Duodenal mucosa (tissue), 2 donors: Measurements from ENCODE around the gene MRPS22.
A peak's percentile ranks its signal among the peaks of the same experiment; 100 is the strongest.
"Not testable (repeated sequence)": the region's sequence is repeated elsewhere in the genome, so short reads cannot be mapped to it uniquely, and the experiment has no call there.

Source experiments
- H3K27ac ChIP-seq: one replicate; pipeline ENCODE4 v1.7.0; 2013; ENCODE audit warnings: low read depth, low read length
- H3K27me3 ChIP-seq, 2 donors: one replicate each; pipeline ENCODE4 v1.7.0; 2013; ENCODE audit warnings: low read length in 2 of 2, control low read depth in 1 of 2; ENCODE audit not compliant: insufficient read depth in 2 of 2, control insufficient read depth in 1 of 2
- H3K36me3 ChIP-seq, 2 donors: one replicate each; pipeline ENCODE4 v1.7.0; 2013; ENCODE audit warnings: low read length in 2 of 2, control low read depth in 1 of 2; ENCODE audit not compliant: insufficient read depth in 2 of 2, control insufficient read depth in 1 of 2
- H3K4me1 ChIP-seq, 2 donors: one replicate each; pipeline ENCODE4 v1.7.0; 2013; ENCODE audit warnings: low read length in 2 of 2, control low read depth in 1 of 2; ENCODE audit not compliant: insufficient read depth in 2 of 2, control insufficient read depth in 1 of 2
- H3K4me3 ChIP-seq, 2 donors: one replicate each; pipeline ENCODE4 v1.7.0; 2013; ENCODE audit warnings: low read length in 2 of 2, low read depth in 1 of 2
- H3K9ac ChIP-seq, 2 donors: one replicate each; pipeline ENCODE4 v1.7.0; 2013; ENCODE audit warnings: low read length in 2 of 2, low read depth in 1 of 2
- H3K9me3 ChIP-seq, 2 donors: one replicate each; pipeline ENCODE4 v1.7.0; 2013; ENCODE audit warnings: low read length in 2 of 2, control low read depth in 1 of 2; ENCODE audit not compliant: control insufficient read depth in 1 of 2

MRPS22 gene

GRCh38 chr3:139329364-139329850, 14.4 kb upstream of the MRPS22 start:
- Histone ChIP-seq H3K36me3 (no peaks in the 10 kb centered on the region), H3K9ac (no peak overlapping the region), H3K9me3 (no peaks in the 10 kb centered on the region), H3K4me1 (peaks cover 4 to 7% of the 10 kb centered on the region in 2 donors), H3K27me3 (peaks cover 7 to 14% of the 10 kb centered on the region in 2 donors), H3K27ac (no peak overlapping the region), H3K4me3 (peak overlapping the region in 1 of 2 donors; percentile 43)

DNA sequence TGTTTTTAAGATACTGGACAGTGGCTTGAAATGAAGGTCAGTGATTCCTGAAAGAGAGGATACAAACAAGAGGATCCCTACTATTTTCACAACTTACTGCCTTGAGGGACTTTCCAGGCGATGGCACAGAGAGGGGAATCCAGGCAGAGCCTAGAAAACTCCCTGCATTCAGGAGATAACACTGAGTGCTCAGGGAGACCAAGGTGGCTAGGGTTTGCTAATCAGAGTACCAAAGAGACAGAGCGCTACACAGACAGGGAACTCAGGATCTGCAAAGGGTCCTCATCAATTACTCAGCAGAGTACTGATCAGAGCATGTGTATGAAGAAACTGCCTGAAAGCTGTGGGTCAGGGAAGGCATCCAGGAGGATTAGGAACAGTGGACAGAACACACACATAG, 11.7 kb upstream of the MRPS22 start:
- no peak overlapping the region for H3K4me3 ChIP-seq
- H3K9me3 ChIP-seq = no peaks in the 10 kb centered on the region
- peaks cover 7 to 14% of the 10 kb centered on the region in 2 donors for H3K27me3 ChIP-seq

GRCh38 chr3:139334675-139335074, 9.1 kb upstream of the MRPS22 start:
- not testable (repeated sequence) for H3K27ac ChIP-seq, H3K9ac ChIP-seq, H3K4me3 ChIP-seq, H3K36me3 ChIP-seq, H3K4me1 ChIP-seq, H3K9me3 ChIP-seq
- peaks cover 7 to 11% of the 10 kb centered on the region in 2 donors for H3K27me3 ChIP-seq

More for the DNA sequence above, 11.7 kb upstream of the MRPS22 start:
- no peak overlapping the region for H3K9ac ChIP-seq
- no peaks in the 10 kb centered on the region for H3K36me3 ChIP-seq
- H3K27ac ChIP-seq = no peak overlapping the region
- H3K4me1 ChIP-seq = peaks cover 4 to 7% of the 10 kb centered on the region in 2 donors

DNA sequence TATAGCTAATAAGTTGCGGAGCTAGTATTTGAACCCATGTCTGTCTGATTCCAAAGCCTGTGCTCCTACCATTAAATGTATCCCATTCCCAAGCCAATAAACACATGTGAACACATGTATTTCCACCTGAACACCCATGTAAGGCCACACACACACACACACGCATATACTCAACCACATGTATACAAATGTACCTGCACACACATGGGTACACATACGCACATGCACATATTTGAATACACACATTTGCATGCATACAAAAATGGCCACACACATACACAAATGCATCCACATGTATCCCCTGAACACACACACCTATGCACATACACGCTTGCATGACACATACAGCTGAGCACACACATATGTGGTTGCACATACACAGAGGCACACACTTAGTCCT, 5.4 kb upstream of the MRPS22 start:
- H3K9ac ChIP-seq = no peak overlapping the region
- H3K27me3 ChIP-seq = no peaks in the 10 kb centered on the region
- no peaks in the 10 kb centered on the region for H3K9me3 ChIP-seq
- H3K27ac ChIP-seq = no peak overlapping the region
- no peaks in the 10 kb centered on the region for H3K4me1 ChIP-seq
- H3K36me3 ChIP-seq = no peaks in the 10 kb centered on the region
- no peak overlapping the region for H3K4me3 ChIP-seq

GRCh38 chr3:139339219-139339906, 4.5 kb upstream of the MRPS22 start:
- Histone ChIP-seq H3K27me3 (no peaks in the 10 kb centered on the region), H3K9ac (no peak overlapping the region), H3K9me3 (no peaks in the 10 kb centered on the region), H3K27ac (no peak overlapping the region), H3K4me3 (no peak overlapping the region), H3K36me3 (no peaks in the 10 kb centered on the region), H3K4me1 (peaks cover 1 to 2% of the 10 kb centered on the region in 2 donors)

GRCh38 chr3:139340784-139341183, 3.0 kb upstream of the MRPS22 start:
- no peaks in the 10 kb centered on the region for H3K36me3 ChIP-seq
- H3K9ac ChIP-seq = no peak overlapping the region
- no peak overlapping the region for H3K27ac ChIP-seq
- no peak overlapping the region for H3K4me3 ChIP-seq
- H3K4me1 ChIP-seq = peaks cover 10 to 13% of the 10 kb centered on the region in 2 donors
- no peaks in the 10 kb centered on the region for H3K27me3 ChIP-seq
- H3K9me3 ChIP-seq = no peaks in the 10 kb centered on the region

DNA sequence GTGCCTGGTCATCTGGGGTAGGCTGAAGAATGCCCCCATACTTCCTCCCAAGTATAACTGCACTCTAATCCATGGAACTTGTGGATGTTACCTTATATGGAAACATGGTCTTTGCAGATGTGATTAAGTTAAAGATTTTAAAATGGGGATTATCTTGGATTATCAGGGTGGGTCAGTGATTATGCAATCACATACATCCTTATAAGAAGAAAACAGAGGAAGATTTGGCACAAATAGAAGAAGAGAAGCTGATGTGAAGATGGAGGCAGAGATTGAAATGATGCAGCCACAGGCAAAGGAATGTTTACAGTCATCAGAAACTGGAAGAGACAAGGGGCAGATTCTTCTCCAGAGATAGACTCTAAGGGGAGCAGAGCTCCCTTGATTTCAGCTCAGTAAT, 1.8 kb upstream of the MRPS22 start:
- Histone ChIP-seq H3K9ac (no peak overlapping the region), H3K27me3 (no peaks in the 10 kb centered on the region), H3K4me3 (no peak overlapping the region), H3K27ac (no peak overlapping the region), H3K9me3 (no peaks in the 10 kb centered on the region), H3K4me1 (peaks cover 10 to 17% of the 10 kb centered on the region in 2 donors), H3K36me3 (peaks cover 0 to 4% of the 10 kb centered on the region in 2 donors)

- no peaks in the 10 kb centered on the region for H3K27me3 ChIP-seq
- H3K4me1 ChIP-seq = peaks cover 10 to 17% of the 10 kb centered on the region in 2 donors
- peaks cover 17 to 49% of the 10 kb centered on the region in 2 donors for H3K36me3 ChIP-seq
- H3K9me3 ChIP-seq = no peaks in the 10 kb centered on the region
- no peak overlapping the region for H3K4me3 ChIP-seq
- no peak overlapping the region for H3K27ac ChIP-seq
- H3K9ac ChIP-seq = no peak overlapping the region
Measured at GRCh38 chr3:139346771-139347170, 3.0 kb downstream of the MRPS22 start.

- Histone ChIP-seq H3K36me3 (peaks cover 60 to 93% of the 10 kb centered on the region in 2 donors), H3K9ac (no peak overlapping the region), H3K27me3 (no peaks in the 10 kb centered on the region), H3K9me3 (no peaks in the 10 kb centered on the region), H3K4me3 (no peak overlapping the region), H3K27ac (no peak overlapping the region), H3K4me1 (no peaks in the 10 kb centered on the region)
Measured at GRCh38 chr3:139353920-139354556, 10.2 kb downstream of the MRPS22 start.

- Histone ChIP-seq H3K4me3 (no peak overlapping the region), H3K9ac (no peak overlapping the region), H3K4me1 (no peaks in the 10 kb centered on the region), H3K27me3 (no peaks in the 10 kb centered on the region), H3K9me3 (no peaks in the 10 kb centered on the region), H3K27ac (no peak overlapping the region), H3K36me3 (peaks cover 64 to 94% of the 10 kb centered on the region in 2 donors)
Measured at GRCh38 chr3:139354661-139355060, 10.8 kb downstream of the MRPS22 start.
